HG03521 (cell line): ENCODE measurements around the gene TMEM43.

Source experiments
- ATAC-seq: cut with Tn5 transposase; IDR thresholded peaks from one replicate; pipeline ENCODE4 v1.9.1; 2021; ENCODE audit warnings: mild to moderate bottlenecking, moderate library complexity; ENCODE audit not compliant: unreplicated experiment

Gene TMEM43

GRCh38 chr3:14150491-14151230 is 25.8 kb downstream of the TMEM43 start:
- ATAC-seq, result no peak

- no peak for ATAC-seq
These were observed 26.7 kb downstream of the TMEM43 start for GRCh38 chr3:14151471-14152083.

DNA sequence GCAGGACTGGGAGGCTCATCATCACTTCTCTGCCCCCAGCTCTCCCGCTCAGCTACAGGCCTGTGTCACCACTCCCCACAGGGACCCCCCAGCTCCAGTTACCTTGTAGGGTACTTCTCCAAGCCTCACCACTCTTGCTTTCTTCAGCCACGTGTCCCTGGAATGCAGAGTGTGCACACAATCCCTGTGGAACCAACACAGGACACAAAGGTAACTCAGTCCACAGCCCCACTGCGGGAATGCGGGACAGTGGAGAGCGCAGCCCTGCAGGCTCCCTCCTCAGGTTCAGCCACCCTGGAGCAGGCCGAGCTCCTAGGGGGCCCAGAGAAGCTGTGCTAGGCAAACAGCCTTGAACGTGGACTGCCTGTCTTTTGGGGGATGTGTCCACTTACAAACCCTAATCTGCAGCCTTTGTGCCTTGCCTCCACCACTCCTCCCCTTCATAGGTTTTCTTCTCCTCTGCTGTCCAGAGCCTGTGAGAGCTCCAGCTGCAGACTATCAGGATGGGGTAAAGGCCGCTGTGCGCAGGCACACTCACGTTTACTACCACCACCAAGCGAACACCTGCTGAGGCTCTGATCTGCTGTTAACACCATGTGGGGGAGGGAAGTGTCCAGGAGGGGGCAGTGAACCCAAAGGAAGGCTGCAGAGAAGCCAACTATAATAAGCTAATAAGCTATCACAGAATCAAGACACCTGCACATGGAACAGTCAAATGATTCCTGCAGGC is 27.5 kb downstream of the TMEM43 start:
- no peak for ATAC-seq

- ATAC-seq, result no peak
These were observed 28.1 kb downstream of the TMEM43 start for GRCh38 chr3:14152963-14153355.

GRCh38 chr3:14153663-14154062 is 28.8 kb downstream of the TMEM43 start:
- no peak for ATAC-seq

GRCh38 chr3:14154276-14154675 is 29.4 kb downstream of the TMEM43 start:
- ATAC-seq, result no peak

DNA sequence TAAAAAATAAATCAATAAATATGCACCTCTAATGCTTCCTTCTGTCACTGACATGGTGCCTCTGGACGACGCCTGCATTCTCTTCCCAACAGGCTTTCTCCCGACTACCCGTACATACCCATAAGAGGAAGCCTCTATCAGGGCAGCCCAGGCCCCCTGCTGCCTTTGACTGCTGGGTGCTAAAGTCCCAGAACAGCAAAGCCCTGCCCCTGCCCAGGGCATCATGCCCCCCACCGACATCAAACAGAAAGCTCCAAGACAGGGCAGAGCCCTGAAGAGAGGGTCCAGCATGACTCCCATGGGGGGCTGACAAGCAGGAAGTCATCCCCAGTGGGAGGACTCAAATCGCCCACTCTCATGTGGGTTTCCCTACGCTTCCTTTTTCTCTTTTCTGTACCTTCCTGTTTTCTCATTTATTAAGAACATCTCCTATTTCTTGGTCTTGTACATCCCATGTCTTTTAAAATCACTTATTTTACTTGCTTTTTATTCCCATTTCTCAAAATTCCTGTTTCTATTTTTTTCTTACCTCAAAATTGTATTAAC is 30.1 kb downstream of the TMEM43 start:
- no peak for ATAC-seq

DNA sequence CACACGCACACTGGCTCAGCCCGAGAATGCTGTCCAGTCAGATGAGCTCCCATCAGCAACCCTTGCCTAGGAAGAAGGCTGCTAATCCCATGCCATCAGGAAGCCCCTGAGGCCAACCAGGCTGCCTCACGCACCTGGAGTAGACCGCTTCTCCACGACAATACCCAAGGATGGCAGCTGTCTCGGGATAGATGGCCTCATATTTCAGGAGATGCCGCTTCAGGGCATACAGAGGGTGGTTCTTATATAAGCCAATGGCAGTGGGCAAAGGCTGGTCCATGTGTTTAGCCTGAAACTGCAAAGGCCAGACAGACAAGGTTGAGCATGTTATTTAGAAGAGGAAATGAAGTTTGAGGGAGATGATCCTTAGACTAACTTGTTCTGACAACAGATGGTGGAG is 31.3 kb downstream of the TMEM43 start:
- ATAC-seq, result no peak

GRCh38 chr3:14156843-14157561 is 32.1 kb downstream of the TMEM43 start:
- ATAC-seq, result no peak

- no peak for ATAC-seq
These were observed 33.1 kb downstream of the TMEM43 start for GRCh38 chr3:14157951-14158350.

GRCh38 chr3:14158370-14158769 is 33.5 kb downstream of the TMEM43 start:
- no peak for ATAC-seq

GRCh38 chr3:14159426-14159825 is 34.6 kb downstream of the TMEM43 start:
- no peak for ATAC-seq

GRCh38 chr3:14161282-14161681 is 36.4 kb downstream of the TMEM43 start:
- no peak for ATAC-seq

GRCh38 chr3:14162178-14162577 is 37.3 kb downstream of the TMEM43 start:
- no peak for ATAC-seq

- no peak for ATAC-seq
These were observed 42.2 kb downstream of the TMEM43 start for GRCh38 chr3:14166877-14167603.

DNA sequence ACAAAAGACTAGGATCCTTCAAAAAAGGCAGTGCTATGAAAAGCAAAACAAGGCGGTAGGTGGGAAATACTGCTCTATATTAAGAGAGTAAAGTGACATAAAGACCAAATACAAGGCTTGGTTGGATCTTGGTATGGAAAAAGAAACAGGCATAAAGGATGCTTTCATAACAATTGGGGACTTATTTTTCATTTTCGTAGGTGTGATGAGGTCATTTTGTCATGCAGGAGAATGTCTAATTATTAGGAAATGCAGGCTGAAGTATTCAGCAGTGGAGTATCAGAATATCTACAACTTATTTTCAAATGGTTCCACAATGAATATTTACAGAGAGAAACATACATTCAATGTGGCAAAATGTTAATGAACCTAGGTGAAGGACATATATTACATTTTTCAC is 44.6 kb downstream of the TMEM43 start:
- no peak for ATAC-seq

DNA sequence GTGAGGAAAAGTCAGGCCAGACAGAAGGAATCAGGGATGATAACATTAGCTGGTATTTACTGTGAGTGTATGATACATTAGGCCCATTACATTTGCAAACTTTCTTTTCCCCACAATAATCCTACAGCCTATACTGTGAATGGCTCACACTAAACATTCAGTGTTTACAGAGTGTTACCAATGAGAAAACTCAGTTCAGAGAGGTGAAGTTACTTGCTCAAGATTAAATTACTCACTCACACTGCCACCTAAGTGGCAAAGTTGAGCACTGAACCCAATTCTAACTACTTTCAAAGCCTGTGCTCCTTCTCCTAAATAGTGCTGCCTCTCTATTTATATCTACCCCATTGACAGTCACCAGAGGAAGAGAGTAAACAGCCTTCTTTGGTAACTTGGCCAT is 45.0 kb downstream of the TMEM43 start:
- ATAC-seq, result no peak

GRCh38 chr3:14170531-14171159 is 45.8 kb downstream of the TMEM43 start:
- ATAC-seq, result no peak

GRCh38 chr3:14172496-14172895 is 47.6 kb downstream of the TMEM43 start:
- no peak for ATAC-seq

- ATAC-seq, result no peak
These were observed 49.6 kb downstream of the TMEM43 start for GRCh38 chr3:14174483-14174882.
